DOHH2 (cell line): Measurements from ENCODE around the gene CPEB1.

Source experiments
- H3F3A ChIP-seq: fragments of 200-600 bp; sonication (generic), shearing (Covaris generic); 2 replicates; pipeline ENCODE4 v1.6.0; 2016; ENCODE audit warnings: antibody characterized with exemption, mild to moderate bottlenecking; ENCODE audit not compliant: control insufficient read depth, insufficient read depth
- H3K27ac ChIP-seq: fragments of 200-600 bp; sonication (generic); 2 replicates; pipeline ENCODE4 v1.5.1; 2014; ENCODE audit warnings: low read depth, mild to moderate bottlenecking, low read length, moderate library complexity
- H3K27me3 ChIP-seq: fragments of 200-600 bp; sonication (generic); 2 replicates; pipeline ENCODE4 v1.6.1; 2014; ENCODE audit warnings: mild to moderate bottlenecking, low read length, mixed read lengths; ENCODE audit not compliant: control insufficient read depth
- H3K36me3 ChIP-seq: fragments of 200-600 bp; sonication (generic); 2 replicates; pipeline ENCODE4 v1.6.1; 2014; ENCODE audit warnings: mild to moderate bottlenecking, low read length, moderate library complexity, mixed read lengths; ENCODE audit not compliant: control insufficient read depth
- H3K4me1 ChIP-seq: fragments of 200-600 bp; sonication (generic); 2 replicates; pipeline ENCODE4 v1.6.1; 2014; ENCODE audit warnings: mild to moderate bottlenecking, low read length, mixed read lengths; ENCODE audit not compliant: control insufficient read depth
- H3K4me2 ChIP-seq: fragments of 200-600 bp; sonication (generic); 2 replicates; pipeline ENCODE4 v1.6.0; 2014; ENCODE audit warnings: mild to moderate bottlenecking, low read length, moderate library complexity
- H3K4me3 ChIP-seq: fragments of 200-600 bp; sonication (generic); 2 replicates; pipeline ENCODE4 v1.5.1; 2014; ENCODE audit warnings: mild to moderate bottlenecking, low read length, mixed read lengths
- H3K79me2 ChIP-seq: fragments of 200-600 bp; sonication (generic); 2 replicates; pipeline ENCODE4 v1.6.1; 2014; ENCODE audit warnings: mild to moderate bottlenecking, low read length, mixed read lengths; ENCODE audit not compliant: control insufficient read depth
- H3K9me2 ChIP-seq: fragments of 200-600 bp; sonication (generic); replicated peaks from 2 replicates; pipeline ENCODE4 v1.6.1; 2014; ENCODE audit warnings: mild to moderate bottlenecking, low read length, mixed read lengths; ENCODE audit not compliant: control insufficient read depth
- H3K9me3 ChIP-seq: fragments of 200-600 bp; sonication (generic); 2 replicates; pipeline ENCODE4 v1.6.1; 2014; ENCODE audit warnings: antibody characterized with exemption, low read length, mixed read lengths; ENCODE audit not compliant: control insufficient read depth, insufficient read depth
- H4K20me1 ChIP-seq: fragments of 200-600 bp; sonication (generic); 2 replicates; pipeline ENCODE4 v1.6.0; 2014; ENCODE audit warnings: low read depth, mild to moderate bottlenecking, antibody characterized with exemption, low read length, moderate library complexity; ENCODE audit not compliant: control insufficient read depth, insufficient read depth
- EZH2phosphoT487 ChIP-seq: fragments of 200-600 bp; sonication (generic); IDR thresholded peaks from 2 replicates; pipeline ENCODE4 v1.6.1; 2017; ENCODE audit warnings: borderline replicate concordance, mild to moderate bottlenecking, antibody characterized with exemption, low read length, moderate library complexity, mixed read lengths
- TF ChIP-seq, protein P1 (sequence below): fragments of 200-600 bp; sonication (generic); IDR thresholded peaks from one replicate; pipeline ENCODE4 v1.5.1; 2014; ENCODE audit warnings: antibody characterized with exemption, mild to moderate bottlenecking, low read depth, low read length; ENCODE audit not compliant: poor library complexity, severe bottlenecking

Gene CPEB1

DNA sequence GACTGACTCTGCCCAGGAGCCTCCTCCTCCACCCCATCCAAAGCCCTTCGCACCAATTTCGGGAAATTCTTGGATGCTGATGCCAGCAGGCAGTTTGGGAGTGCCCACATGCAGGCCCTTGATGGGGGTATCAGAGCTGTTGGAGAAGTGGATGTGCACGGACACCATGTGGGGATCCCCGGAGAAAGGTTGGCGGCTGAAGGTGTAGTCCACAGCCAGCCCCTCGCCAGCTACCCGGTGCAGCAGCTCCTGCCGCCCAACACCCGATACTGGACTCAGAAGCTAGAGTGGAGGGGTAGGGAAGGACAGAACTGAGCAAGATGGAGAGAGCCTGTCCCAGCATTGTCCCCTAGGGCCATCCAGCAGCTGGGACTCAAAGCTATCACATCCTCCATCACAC, 15.5 kb upstream of the CPEB1 start:
- Histone ChIP-seq H3K27ac (no peak overlapping the region), H4K20me1 (no peaks in the 10 kb centered on the region), H3K79me2 (no peaks in the 10 kb centered on the region), H3K4me1 (no peaks in the 10 kb centered on the region), H3K4me2 (no peak overlapping the region), H3K9me3 (no peaks in the 10 kb centered on the region), H3K9me2 (no peaks in the 10 kb centered on the region), H3K27me3 (no peaks in the 10 kb centered on the region), H3K4me3 (no peak overlapping the region), H3F3A (no peaks in the 10 kb centered on the region), H3K36me3 (no peaks in the 10 kb centered on the region)
- TF ChIP-seq EZH2phosphoT487 = no peak
- TF ChIP-seq, protein P1, sequence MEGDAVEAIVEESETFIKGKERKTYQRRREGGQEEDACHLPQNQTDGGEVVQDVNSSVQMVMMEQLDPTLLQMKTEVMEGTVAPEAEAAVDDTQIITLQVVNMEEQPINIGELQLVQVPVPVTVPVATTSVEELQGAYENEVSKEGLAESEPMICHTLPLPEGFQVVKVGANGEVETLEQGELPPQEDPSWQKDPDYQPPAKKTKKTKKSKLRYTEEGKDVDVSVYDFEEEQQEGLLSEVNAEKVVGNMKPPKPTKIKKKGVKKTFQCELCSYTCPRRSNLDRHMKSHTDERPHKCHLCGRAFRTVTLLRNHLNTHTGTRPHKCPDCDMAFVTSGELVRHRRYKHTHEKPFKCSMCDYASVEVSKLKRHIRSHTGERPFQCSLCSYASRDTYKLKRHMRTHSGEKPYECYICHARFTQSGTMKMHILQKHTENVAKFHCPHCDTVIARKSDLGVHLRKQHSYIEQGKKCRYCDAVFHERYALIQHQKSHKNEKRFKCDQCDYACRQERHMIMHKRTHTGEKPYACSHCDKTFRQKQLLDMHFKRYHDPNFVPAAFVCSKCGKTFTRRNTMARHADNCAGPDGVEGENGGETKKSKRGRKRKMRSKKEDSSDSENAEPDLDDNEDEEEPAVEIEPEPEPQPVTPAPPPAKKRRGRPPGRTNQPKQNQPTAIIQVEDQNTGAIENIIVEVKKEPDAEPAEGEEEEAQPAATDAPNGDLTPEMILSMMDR = no peak

DNA sequence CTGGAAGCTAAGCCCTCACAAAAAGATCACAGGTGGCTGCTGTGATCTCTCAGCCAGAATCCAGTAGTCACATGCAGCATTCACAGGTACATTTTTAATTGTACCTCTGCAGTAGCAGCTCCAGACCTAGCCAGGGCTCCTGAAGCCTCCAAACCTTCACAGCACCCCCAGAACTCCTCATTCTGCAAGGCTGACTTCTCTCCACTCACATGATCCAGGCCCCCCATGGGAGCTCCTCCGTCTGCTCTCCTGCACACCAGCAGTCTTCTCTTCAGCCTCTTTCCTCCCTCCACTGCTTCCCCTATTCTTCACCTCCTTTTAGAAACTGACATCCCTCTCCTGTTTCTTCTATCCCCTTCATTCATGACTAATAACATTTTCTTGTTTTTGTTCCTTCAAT, 13.2 kb upstream of the CPEB1 start:
- Histone ChIP-seq H4K20me1 (no peaks in the 10 kb centered on the region), H3K4me1 (no peaks in the 10 kb centered on the region), H3K9me2 (no peaks in the 10 kb centered on the region), H3K9me3 (no peaks in the 10 kb centered on the region), H3K27ac (no peak overlapping the region), H3K79me2 (no peaks in the 10 kb centered on the region), H3K4me3 (no peak overlapping the region), H3F3A (no peaks in the 10 kb centered on the region), H3K36me3 (no peaks in the 10 kb centered on the region), H3K27me3 (peaks cover 4% of the 10 kb centered on the region), H3K4me2 (no peak overlapping the region)
- TF ChIP-seq, protein P1 = no peak
- TF ChIP-seq EZH2phosphoT487 = no peak

DNA sequence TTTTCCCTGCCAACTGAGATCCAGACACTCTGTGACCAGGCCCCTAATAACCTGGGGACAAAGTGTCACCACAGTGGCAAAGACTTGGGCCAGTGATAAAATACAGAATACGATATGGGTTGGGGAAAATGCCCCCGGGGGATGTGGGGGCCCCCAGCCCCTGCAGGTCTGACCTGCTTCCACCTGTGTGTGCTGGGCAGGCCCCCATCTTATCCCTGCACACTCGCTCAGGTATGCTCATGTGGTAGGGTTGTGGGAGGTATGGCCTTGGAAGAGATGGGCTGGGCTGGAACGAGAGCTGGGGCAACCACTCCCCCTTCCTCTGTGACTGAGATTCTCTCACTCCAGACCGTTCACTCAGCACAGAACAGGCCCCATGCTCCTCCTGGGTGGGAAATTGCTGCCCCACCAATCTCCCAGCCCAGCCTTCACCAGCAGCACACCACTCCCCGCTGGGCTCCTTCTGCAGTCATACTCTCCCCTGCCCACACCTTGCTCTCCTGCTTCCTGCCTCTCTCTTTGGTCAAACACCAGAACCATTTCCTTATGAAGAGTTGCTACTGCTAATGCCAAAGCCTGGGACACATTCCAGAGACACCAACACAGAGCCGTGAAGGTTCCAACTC, 9.6 kb upstream of the CPEB1 start:
- Histone ChIP-seq H3K36me3 (no peaks in the 10 kb centered on the region), H3K27me3 (peaks cover 8% of the 10 kb centered on the region), H3K4me2 (no peak overlapping the region), H3K4me3 (no peak overlapping the region), H3K27ac (no peak overlapping the region), H3F3A (no peaks in the 10 kb centered on the region), H3K9me2 (no peaks in the 10 kb centered on the region), H4K20me1 (no peaks in the 10 kb centered on the region), H3K9me3 (no peaks in the 10 kb centered on the region), H3K4me1 (no peaks in the 10 kb centered on the region), H3K79me2 (no peaks in the 10 kb centered on the region)
- TF ChIP-seq, protein P1 = no peak
- TF ChIP-seq EZH2phosphoT487 = no peak
